K562 (cell line): ENCODE data around the gene EIF5. TPM values are rescaled to one million over a fixed set of nuclear protein-coding genes. Genes with fewer than 3 reads are reported as not detected.

ENCODE experiments used
- BACH1 ChIP-seq: fragments of 200-800 bp; sonication (Bioruptor generic); IDR thresholded peaks from 2 replicates; pipeline ENCODE4 v1.6.1; 2016; ENCODE audit warnings: missing genetic modification characterization, missing compliant biosample characterization
- ELF1 ChIP-seq: fragments of 200-800 bp; sonication (Bioruptor generic); IDR thresholded peaks from 2 replicates; pipeline ENCODE4 v1.6.1; 2016; ENCODE audit warnings: missing genetic modification characterization, missing compliant biosample characterization
- EP400 ChIP-seq: fragments of 450-650 bp; IDR thresholded peaks from 2 replicates; pipeline ENCODE4 v1.6.1; 2017; ENCODE audit warnings: antibody characterized with exemption, mild to moderate bottlenecking, moderate library complexity
- KDM1A ChIP-seq, 2 experiments: fragments of 450-650 bp; IDR thresholded peaks; 2 replicates each; pipeline ENCODE4 v1.6.1; 2016; ENCODE audit warnings: mild to moderate bottlenecking in 2 of 2
- MEIS2 ChIP-seq: fragments of 450-650 bp; IDR thresholded peaks from 2 replicates; pipeline ENCODE4 v1.6.1; 2014; ENCODE audit warnings: mild to moderate bottlenecking; ENCODE audit not compliant: partially characterized antibody
- RBFOX2 ChIP-seq: fragments of 200-400 bp; formaldehyde crosslinking; IDR thresholded peaks from 2 replicates; pipeline ENCODE4 v1.6.1; 2017; ENCODE audit warnings: low read depth, mild to moderate bottlenecking, low read length, moderate library complexity
- ZNF324 ChIP-seq: fragments of 250-450 bp; sonication (Bioruptor Pico); IDR thresholded peaks from 2 replicates; pipeline ENCODE4 v1.4.0; 2020; ENCODE audit warnings: mild to moderate bottlenecking
- polyA plus RNA-seq, 8 experiments: library from polyadenylated mRNA; depleted of rRNA in 4 of 8; stranded (reverse) in 5 of 8; unstranded in 3 of 8; fragments of >200 nt; fragmentation: Nextera tagmentation in 2 of 8; fragmentation: Illumina TruSeq in 1 of 8; extraction: Ambion mirVana in 2 of 8; extraction: Trizol in 1 of 8; gene quantifications; 2 replicates each; pipeline versions ENCODE4 v1.2.1 to v1.2.3, GENCODE V29; 2011 to 2014; ENCODE audit warnings: inconsistent platforms in 1 of 8, missing spikeins in 1 of 8
- total RNA-seq, 7 experiments: library from RNA; depleted of rRNA in 6 of 7; stranded (reverse); fragments of >200 nt in 6 of 7; fragmentation: Illumina TruSeq in 2 of 7; extraction: Trizol in 2 of 7; gene quantifications; 2 replicates each; pipeline versions ENCODE4 v1.2.1 to v1.2.3, GENCODE V29; 2011 to 2021; ENCODE audit warnings: low replicate concordance in 1 of 7
- TF ChIP-seq, protein P1 (sequence below), 2 experiments: fragments of 450-650 bp; formaldehyde crosslinking in 1 of 2; IDR thresholded peaks; 2 replicates each; pipeline versions ENCODE4 v1.4.0 to v1.6.1; 2014 to 2020; ENCODE audit warnings: mild to moderate bottlenecking in 2 of 2, borderline replicate concordance in 1 of 2, low read depth in 1 of 2
- TF ChIP-seq, protein P2 (sequence below): fragments of 250-450 bp; sonication (Bioruptor Pico); IDR thresholded peaks from 2 replicates; pipeline ENCODE4 v1.4.0; 2020; ENCODE audit warnings: mild to moderate bottlenecking, moderate library complexity
- TF ChIP-seq, protein P3 (sequence below): sonication (generic); formaldehyde crosslinking; IDR thresholded peaks from 2 replicates; pipeline ENCODE4 v1.8.0; 2023; ENCODE audit warnings: mild to moderate bottlenecking, missing genetic modification reagents
- TF ChIP-seq, protein P4 (sequence below): sonication (generic); formaldehyde crosslinking; IDR thresholded peaks from 2 replicates; pipeline ENCODE4 v1.5.0; 2020; ENCODE audit warnings: missing genetic modification reagents

Gene EIF5
- total and polyA plus RNA-seq, 9 of the 15 experiments (the other 6 are each of a cell fraction or from before 2014, with no cell fraction given), result 92.7 to 442 (median 190) TPM

DNA sequence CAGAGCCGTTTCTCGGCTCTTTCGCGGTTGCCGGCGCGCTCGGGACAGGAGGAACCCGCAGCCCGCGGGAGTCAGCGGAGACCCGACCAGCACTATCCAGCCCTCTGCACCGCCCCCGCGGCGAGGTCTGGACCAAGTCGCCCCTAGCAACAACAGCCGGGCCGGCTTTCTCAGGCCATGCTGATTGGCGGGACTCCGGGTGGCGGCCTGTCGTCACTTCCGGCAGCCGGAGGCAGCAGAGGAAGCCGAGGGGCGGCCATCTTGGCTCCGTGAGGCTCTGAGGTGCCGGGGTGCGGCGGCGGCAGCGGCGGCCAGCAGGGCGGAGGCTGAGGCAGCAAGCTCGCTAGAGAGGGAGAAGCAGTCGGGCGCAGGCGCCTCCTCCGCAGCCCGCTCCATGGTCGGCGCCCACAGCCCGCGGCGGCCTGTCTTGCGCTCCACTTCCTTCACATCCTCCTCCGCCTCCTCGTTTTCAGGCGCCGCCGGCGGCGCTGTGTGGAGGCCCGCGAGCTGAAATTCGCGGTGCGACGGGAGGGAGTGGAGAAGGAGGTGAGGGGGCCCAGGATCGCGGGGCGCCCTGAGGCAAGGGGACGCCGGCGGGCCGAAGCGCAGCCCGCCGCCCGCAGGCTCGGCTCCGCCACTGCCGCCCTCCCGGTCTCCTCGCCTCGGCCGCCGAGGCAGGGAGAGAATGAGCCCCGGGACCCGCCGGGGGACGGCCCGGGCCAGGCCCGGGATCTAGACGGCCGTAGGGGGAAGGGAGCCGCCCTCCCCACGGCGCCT, 51.3 kb downstream of the EIF5 start, which contains the start of gene MARK3 (continued):
- TF ChIP-seq, protein P1, sequence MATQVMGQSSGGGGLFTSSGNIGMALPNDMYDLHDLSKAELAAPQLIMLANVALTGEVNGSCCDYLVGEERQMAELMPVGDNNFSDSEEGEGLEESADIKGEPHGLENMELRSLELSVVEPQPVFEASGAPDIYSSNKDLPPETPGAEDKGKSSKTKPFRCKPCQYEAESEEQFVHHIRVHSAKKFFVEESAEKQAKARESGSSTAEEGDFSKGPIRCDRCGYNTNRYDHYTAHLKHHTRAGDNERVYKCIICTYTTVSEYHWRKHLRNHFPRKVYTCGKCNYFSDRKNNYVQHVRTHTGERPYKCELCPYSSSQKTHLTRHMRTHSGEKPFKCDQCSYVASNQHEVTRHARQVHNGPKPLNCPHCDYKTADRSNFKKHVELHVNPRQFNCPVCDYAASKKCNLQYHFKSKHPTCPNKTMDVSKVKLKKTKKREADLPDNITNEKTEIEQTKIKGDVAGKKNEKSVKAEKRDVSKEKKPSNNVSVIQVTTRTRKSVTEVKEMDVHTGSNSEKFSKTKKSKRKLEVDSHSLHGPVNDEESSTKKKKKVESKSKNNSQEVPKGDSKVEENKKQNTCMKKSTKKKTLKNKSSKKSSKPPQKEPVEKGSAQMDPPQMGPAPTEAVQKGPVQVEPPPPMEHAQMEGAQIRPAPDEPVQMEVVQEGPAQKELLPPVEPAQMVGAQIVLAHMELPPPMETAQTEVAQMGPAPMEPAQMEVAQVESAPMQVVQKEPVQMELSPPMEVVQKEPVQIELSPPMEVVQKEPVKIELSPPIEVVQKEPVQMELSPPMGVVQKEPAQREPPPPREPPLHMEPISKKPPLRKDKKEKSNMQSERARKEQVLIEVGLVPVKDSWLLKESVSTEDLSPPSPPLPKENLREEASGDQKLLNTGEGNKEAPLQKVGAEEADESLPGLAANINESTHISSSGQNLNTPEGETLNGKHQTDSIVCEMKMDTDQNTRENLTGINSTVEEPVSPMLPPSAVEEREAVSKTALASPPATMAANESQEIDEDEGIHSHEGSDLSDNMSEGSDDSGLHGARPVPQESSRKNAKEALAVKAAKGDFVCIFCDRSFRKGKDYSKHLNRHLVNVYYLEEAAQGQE (IDR thresholded peaks at IDR 0.05; ENCODE audit: borderline replicate concordance), result 0 out of 2 replicates have a peak, but pooled peaks have one; percentile 6
- TF ChIP-seq, protein P1 (CRISPR knock-in tag; IDR thresholded peaks at IDR 0.05; ENCODE audit: low read depth), result no peak
- TF ChIP-seq EP400 (peak; percentile 74; the same call in 1 of the 2 replicates), KDM1A (IDR thresholded peaks at IDR 0.05) (0 out of 4 replicates have a peak, but pooled peaks of 1 of the 2 experiments have one; percentile 5), ELF1 (tag) (no peak; the same call in 1 of the 2 replicates), MEIS2 (no peak), ZNF324 (CRISPR knock-in tag) (no peak), RBFOX2 (peak; percentile 88), BACH1 (no peak)
- TF ChIP-seq, protein P2, sequence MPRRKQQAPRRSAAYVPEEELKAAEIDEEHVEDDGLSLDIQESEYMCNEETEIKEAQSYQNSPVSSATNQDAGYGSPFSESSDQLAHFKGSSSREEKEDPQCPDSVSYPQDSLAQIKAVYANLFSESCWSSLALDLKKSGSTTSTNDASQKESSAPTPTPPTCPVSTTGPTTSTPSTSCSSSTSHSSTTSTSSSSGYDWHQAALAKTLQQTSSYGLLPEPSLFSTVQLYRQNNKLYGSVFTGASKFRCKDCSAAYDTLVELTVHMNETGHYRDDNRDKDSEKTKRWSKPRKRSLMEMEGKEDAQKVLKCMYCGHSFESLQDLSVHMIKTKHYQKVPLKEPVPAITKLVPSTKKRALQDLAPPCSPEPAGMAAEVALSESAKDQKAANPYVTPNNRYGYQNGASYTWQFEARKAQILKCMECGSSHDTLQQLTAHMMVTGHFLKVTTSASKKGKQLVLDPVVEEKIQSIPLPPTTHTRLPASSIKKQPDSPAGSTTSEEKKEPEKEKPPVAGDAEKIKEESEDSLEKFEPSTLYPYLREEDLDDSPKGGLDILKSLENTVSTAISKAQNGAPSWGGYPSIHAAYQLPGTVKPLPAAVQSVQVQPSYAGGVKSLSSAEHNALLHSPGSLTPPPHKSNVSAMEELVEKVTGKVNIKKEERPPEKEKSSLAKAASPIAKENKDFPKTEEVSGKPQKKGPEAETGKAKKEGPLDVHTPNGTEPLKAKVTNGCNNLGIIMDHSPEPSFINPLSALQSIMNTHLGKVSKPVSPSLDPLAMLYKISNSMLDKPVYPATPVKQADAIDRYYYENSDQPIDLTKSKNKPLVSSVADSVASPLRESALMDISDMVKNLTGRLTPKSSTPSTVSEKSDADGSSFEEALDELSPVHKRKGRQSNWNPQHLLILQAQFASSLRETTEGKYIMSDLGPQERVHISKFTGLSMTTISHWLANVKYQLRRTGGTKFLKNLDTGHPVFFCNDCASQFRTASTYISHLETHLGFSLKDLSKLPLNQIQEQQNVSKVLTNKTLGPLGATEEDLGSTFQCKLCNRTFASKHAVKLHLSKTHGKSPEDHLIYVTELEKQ, result no peak
- TF ChIP-seq, protein P3, sequence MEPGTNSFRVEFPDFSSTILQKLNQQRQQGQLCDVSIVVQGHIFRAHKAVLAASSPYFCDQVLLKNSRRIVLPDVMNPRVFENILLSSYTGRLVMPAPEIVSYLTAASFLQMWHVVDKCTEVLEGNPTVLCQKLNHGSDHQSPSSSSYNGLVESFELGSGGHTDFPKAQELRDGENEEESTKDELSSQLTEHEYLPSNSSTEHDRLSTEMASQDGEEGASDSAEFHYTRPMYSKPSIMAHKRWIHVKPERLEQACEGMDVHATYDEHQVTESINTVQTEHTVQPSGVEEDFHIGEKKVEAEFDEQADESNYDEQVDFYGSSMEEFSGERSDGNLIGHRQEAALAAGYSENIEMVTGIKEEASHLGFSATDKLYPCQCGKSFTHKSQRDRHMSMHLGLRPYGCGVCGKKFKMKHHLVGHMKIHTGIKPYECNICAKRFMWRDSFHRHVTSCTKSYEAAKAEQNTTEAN (CRISPR knock-in tag), result no peak
- TF ChIP-seq, protein P4, sequence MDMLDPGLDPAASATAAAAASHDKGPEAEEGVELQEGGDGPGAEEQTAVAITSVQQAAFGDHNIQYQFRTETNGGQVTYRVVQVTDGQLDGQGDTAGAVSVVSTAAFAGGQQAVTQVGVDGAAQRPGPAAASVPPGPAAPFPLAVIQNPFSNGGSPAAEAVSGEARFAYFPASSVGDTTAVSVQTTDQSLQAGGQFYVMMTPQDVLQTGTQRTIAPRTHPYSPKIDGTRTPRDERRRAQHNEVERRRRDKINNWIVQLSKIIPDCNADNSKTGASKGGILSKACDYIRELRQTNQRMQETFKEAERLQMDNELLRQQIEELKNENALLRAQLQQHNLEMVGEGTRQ (CRISPR knock-in tag), result no peak
